A549 (cell line): ENCODE measurements around the gene MYO1E. TPM values are rescaled to one million over a fixed set of nuclear protein-coding genes. Genes with fewer than 3 reads are reported as not detected.
A peak's percentile ranks its signal among the peaks of the same experiment; 100 is the strongest.

Experiments used
- ATAC-seq, 2 experiments: fragments of 200-7000 bp in 1 of 2; fragments of >200 bp in 1 of 2; cut with Nextera tagmentation in 1 of 2; cut with Tn5 transposase in 1 of 2; 3 replicates each; pipeline versions ENCODE4 v1.8.0 to v1.9.1; 2018 to 2020; ENCODE audit warnings: mild to moderate bottlenecking in 1 of 2, moderate library complexity in 1 of 2
- CTCF ChIA-PET: fragments of 300-600 bp; sonication (Branson Sonifier 250); formaldehyde crosslinking; extraction: SDS; loops from one replicate; lab custom pipeline; 2021; ENCODE audit warnings: antibody characterized with exemption, inconsistent platforms; lab: Yijun Ruan, JAX
- POLR2A ChIA-PET: fragments of 350-600 bp; formaldehyde crosslinking; extraction: SDS; loops from one replicate; lab custom pipeline; 2021; ENCODE audit warnings: antibody characterized with exemption, inconsistent platforms; lab: Yijun Ruan, JAX
- DNase-seq, 2 experiments: peaks; one replicate each; pipeline versions ENCODE4 v3.0.0 to v3.0.0-alpha.2; 2011 to 2016; ENCODE audit warnings: low read depth in 1 of 2, low spot score in 1 of 2
- FAIRE-seq: peaks from 2 replicates; lab custom pipeline; 2011; peaks lifted over from hg19 to GRCh38; lab: Jason Lieb, UNC
- H3K27ac ChIP-seq, 2 experiments: fragments of >200 bp; sonication (Bioruptor Twin); formaldehyde crosslinking; 3 replicates each; pipeline ENCODE4 v1.5.1; 2016 to 2017
- H3K4me1 ChIP-seq: fragments of >200 bp; sonication (Bioruptor Twin); formaldehyde crosslinking; 3 replicates; pipeline ENCODE4 v1.6.1; 2016
- H3K4me2 ChIP-seq: fragments of >200 bp; sonication (Bioruptor Twin); formaldehyde crosslinking; 3 replicates; pipeline ENCODE4 v1.6.1; 2016
- H3K4me3 ChIP-seq: fragments of >200 bp; sonication (Bioruptor Twin); formaldehyde crosslinking; 3 replicates; pipeline ENCODE4 v1.5.1; 2016
- H3K9me3 ChIP-seq: fragments of >200 bp; sonication (Bioruptor Twin); formaldehyde crosslinking; 3 replicates; pipeline ENCODE4 v1.6.1; 2016
- BCL3 ChIP-seq: fragments of >200 bp; sonication (Bioruptor Twin); formaldehyde crosslinking; IDR thresholded peaks from 3 replicates; pipeline ENCODE4 v1.6.1; 2016
- CBX8 ChIP-seq: fragments of 200-600 bp; sonication (generic); IDR thresholded peaks from 2 replicates; pipeline ENCODE4 v1.6.1; 2016
- CEBPB ChIP-seq, 2 experiments: fragments of >200 bp in 1 of 2; sonication (Bioruptor Twin) in 1 of 2; formaldehyde crosslinking in 1 of 2; IDR thresholded peaks; 2 replicates each; pipeline ENCODE4 v1.6.1; 2012 to 2016
- CHD2 ChIP-seq: fragments of 150-350 bp; IDR thresholded peaks from 2 replicates; pipeline ENCODE4 v1.6.1; 2014; ENCODE audit warnings: low read length; ENCODE audit not compliant: partially characterized antibody
- CHD4 ChIP-seq: fragments of 200-600 bp; sonication (generic); IDR thresholded peaks from 2 replicates; pipeline ENCODE4 v1.6.1; 2016; ENCODE audit warnings: antibody characterized with exemption, mild to moderate bottlenecking, borderline replicate concordance
- CTCF ChIP-seq: fragments of >200 bp; sonication (Bioruptor Twin); formaldehyde crosslinking; IDR thresholded peaks from 3 replicates; pipeline ENCODE4 v1.5.1; 2016
- ESRRA ChIP-seq: fragments of 150-350 bp; IDR thresholded peaks from 2 replicates; pipeline ENCODE4 v1.6.1; 2014; ENCODE audit warnings: mild to moderate bottlenecking, low read length, borderline replicate concordance
- GATA3 ChIP-seq: IDR thresholded peaks from 2 replicates; pipeline ENCODE4 v1.6.1; 2012; ENCODE audit warnings: borderline replicate concordance
- HDAC2 ChIP-seq: fragments of 200-600 bp; sonication (generic); IDR thresholded peaks from 2 replicates; pipeline ENCODE4 v1.6.1; 2016
- HMGXB4 ChIP-seq: fragments of 250-450 bp; sonication (Bioruptor Pico); IDR thresholded peaks from 2 replicates; pipeline ENCODE4 v1.5.0; 2021; ENCODE audit warnings: mild to moderate bottlenecking, moderate library complexity, borderline replicate concordance
- HOXB13 ChIP-seq: fragments of 250-450 bp; sonication (Bioruptor Pico); IDR thresholded peaks from 2 replicates; pipeline ENCODE4 v1.5.0; 2020; ENCODE audit warnings: low read depth, mild to moderate bottlenecking, moderate library complexity
- JUNB ChIP-seq: fragments of >200 bp; sonication (Bioruptor Twin); formaldehyde crosslinking; IDR thresholded peaks from 2 replicates; pipeline ENCODE4 v1.6.1; 2016
- MYC ChIP-seq: IDR thresholded peaks from 2 replicates; pipeline ENCODE4 v1.6.1; 2012; ENCODE audit warnings: mild to moderate bottlenecking, inconsistent platforms, low read length, improper control_type of control experiment, borderline replicate concordance
- NR3C1 ChIP-seq: fragments of >200 bp; sonication (Bioruptor Twin); formaldehyde crosslinking; IDR thresholded peaks from 3 replicates; pipeline ENCODE4 v1.6.1; 2017
- PHF8 ChIP-seq: fragments of 200-600 bp; sonication (generic); IDR thresholded peaks from 2 replicates; pipeline ENCODE4 v1.6.1; 2016; ENCODE audit warnings: low read depth, mild to moderate bottlenecking, antibody characterized with exemption, moderate library complexity, borderline replicate concordance
- POLR2AphosphoS2 ChIP-seq: conservative IDR thresholded peaks from 2 replicates; pipeline ENCODE4 v1.6.1; 2012; ENCODE audit warnings: low read length, improper control_type of control experiment, inconsistent platforms
- RARB ChIP-seq: fragments of 250-450 bp; sonication (Bioruptor Pico); IDR thresholded peaks from 2 replicates; pipeline ENCODE4 v1.8.0; 2021; ENCODE audit warnings: mild to moderate bottlenecking, moderate library complexity
- RCOR1 ChIP-seq: fragments of 150-350 bp; IDR thresholded peaks from 2 replicates; pipeline ENCODE4 v1.6.1; 2014; ENCODE audit warnings: antibody characterized with exemption, low read length, low read depth
- REST ChIP-seq: fragments of 200-600 bp; sonication (generic); IDR thresholded peaks from 2 replicates; pipeline ENCODE4 v1.6.1; 2016; ENCODE audit warnings: antibody characterized with exemption, mild to moderate bottlenecking, moderate library complexity
- ZFP36 ChIP-seq: fragments of 450-650 bp; IDR thresholded peaks from 2 replicates; pipeline ENCODE4 v1.6.1; 2014; ENCODE audit warnings: borderline replicate concordance; ENCODE audit not compliant: partially characterized antibody
- ZNF302 ChIP-seq: fragments of 250-450 bp; sonication (Bioruptor Pico); IDR thresholded peaks from 2 replicates; pipeline ENCODE4 v1.9.0; 2021; ENCODE audit warnings: inconsistent platforms, mild to moderate bottlenecking, moderate library complexity
- WGBS: methylation state at CpG from one replicate; pipeline ENCODE4 v1.1.6; 2017; ENCODE audit errors: missing lambda C conversion rate; 5-methylcytosine and 5-hydroxymethylcytosine counted together
- polyA plus RNA-seq, 4 experiments: library from polyadenylated mRNA; depleted of rRNA in 3 of 4; stranded (reverse); fragments of >200 nt; fragmentation: RNase III in 1 of 4; extraction: RNeasy Plus Mini Kit Qiagen cat#74134 plus additional on column Dnase treatment in 1 of 4; gene quantifications; 2 replicates in 3 of 4; 3 replicates in 1 of 4; pipeline ENCODE4 v1.2.3, GENCODE V29; 2011 to 2017

The MYO1E gene
- polyA plus RNA-seq, 2 of the 4 experiments (the other 2 are of a cell fraction), result 202 to 497 TPM

GRCh38 chr15:59385171-59385570 lies 12.5 kb upstream of the MYO1E start:
- FAIRE-seq, result no peak
- 63% methylated on average over 4 of the region's 4 CpGs for WGBS

GRCh38 chr15:59384507-59384906 lies 11.8 kb upstream of the MYO1E start:
- ChIA-PET POLR2A (no interaction called here), CTCF (interaction anchor here (0.6 to 1.6 kb wide), 3 partner anchors 28 to 108 kb away, joined by 3 to 6 read pairs (median 5); no protein-coding TSS in a partner anchor)
- FAIRE-seq, result no peak
- no peak for ATAC-seq
- Histone ChIP-seq H3K4me1 (peaks cover 27% of the 10 kb centered on the region), H3K4me3 (no peak overlapping the region), H3K27ac (no peak overlapping the region), H3K4me2 (no peak overlapping the region), H3K9me3 (no peaks in the 10 kb centered on the region)
- 93% methylated on average over 3 of the region's 3 CpGs for WGBS
- no peak for DNase-seq
- TF ChIP-seq CHD2 (no peak), CBX8 (no peak), NR3C1 (no peak), HDAC2 (no peak), HMGXB4 (no peak), MYC (no peak), PHF8 (no peak), GATA3 (no peak), CEBPB (IDR thresholded peaks at IDR 0.05) (no peak)

More at GRCh38 chr15:59385171-59385570, 12.5 kb upstream of the MYO1E start:
- H3K4me1 ChIP-seq, result peaks cover 27% of the 10 kb centered on the region
- no peak overlapping the region for H3K4me3 ChIP-seq
- ATAC-seq (no peak), DNase-seq (no peak)
- H3K27ac ChIP-seq, result peak overlapping the region in 1 of 2 experiments; percentile 30; a peak in 1 of 6 replicates
- H3K9me3 ChIP-seq, result no peaks in the 10 kb centered on the region
- CTCF ChIA-PET, result interaction anchor here (1.6 kb wide), 1 partner anchor 108 kb away, joined by 5 read pairs; no protein-coding TSS in a partner anchor
- no peak overlapping the region for H3K4me2 ChIP-seq
- TF ChIP-seq HOXB13 (CRISPR knock-in tag) (no peak), ZFP36 (no peak), BCL3 (no peak), RARB (CRISPR knock-in tag) (no peak), RCOR1 (no peak), REST (no peak), GATA3 (no peak), ZNF302 (CRISPR knock-in tag) (no peak), POLR2AphosphoS2 (no peak), HDAC2 (no peak), CHD4 (no peak), JUNB (no peak), ESRRA (no peak), CTCF (no peak)
- POLR2A ChIA-PET, result no interaction called here
